Activated naive CD4-positive, alpha-beta T cell treated with anti-CD3 and anti-CD28 coated beads, Interleukin-2, amount 50 U/mL, for 16 hours (primary cell): ENCODE measurements around the gene CCL11.
"Not testable (repeated sequence)": the region's sequence is repeated elsewhere in the genome, so short reads cannot be mapped to it uniquely, and the experiment has no call there.

Experiments
- DNase-seq: peaks from one replicate; pipeline ENCODE4 v3.0.0-alpha.2; 2020

Gene CCL11

GRCh38 chr17:34312080-34312479, 26.5 kb downstream of the CCL11 start:
- no peak for DNase-seq

DNA sequence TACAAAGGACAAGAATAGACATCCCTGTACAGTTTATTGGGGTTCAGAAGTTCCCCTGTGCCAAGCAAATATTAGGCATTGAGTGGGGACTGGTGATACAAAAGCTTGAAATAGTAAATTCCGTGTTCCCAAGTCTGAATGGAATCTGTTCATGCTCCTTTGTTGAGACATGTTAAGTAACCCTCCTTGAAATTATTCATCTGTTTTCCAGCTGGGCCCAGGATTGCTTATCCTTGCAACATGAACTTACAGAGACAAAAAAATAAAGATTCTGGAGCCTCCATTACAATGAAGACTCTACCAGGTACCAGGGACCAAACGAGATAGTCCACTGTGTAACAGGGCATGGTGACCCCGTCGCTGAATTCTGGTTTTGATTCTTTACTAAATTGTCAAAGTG, 27.6 kb downstream of the CCL11 start:
- no peak for DNase-seq

DNA sequence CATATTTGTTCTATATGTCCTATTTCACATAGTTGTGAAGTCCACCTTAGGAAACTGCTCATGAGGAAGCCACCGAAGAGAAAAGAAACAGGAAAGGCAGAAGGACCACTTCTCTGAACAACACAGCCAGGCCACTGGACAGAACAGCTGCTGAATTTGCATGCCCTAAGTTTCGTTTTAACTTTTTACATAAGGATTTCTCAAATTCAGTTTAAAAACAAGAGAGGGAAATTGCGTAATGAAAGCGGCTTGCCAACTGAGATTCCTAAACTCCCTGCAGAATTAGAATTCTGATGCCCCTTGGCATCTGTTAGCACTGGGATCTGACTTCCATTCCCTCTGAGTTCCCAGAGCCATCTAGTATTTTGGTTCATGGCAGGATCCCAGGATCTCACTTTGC, 28.7 kb downstream of the CCL11 start:
- no peak for DNase-seq

DNA sequence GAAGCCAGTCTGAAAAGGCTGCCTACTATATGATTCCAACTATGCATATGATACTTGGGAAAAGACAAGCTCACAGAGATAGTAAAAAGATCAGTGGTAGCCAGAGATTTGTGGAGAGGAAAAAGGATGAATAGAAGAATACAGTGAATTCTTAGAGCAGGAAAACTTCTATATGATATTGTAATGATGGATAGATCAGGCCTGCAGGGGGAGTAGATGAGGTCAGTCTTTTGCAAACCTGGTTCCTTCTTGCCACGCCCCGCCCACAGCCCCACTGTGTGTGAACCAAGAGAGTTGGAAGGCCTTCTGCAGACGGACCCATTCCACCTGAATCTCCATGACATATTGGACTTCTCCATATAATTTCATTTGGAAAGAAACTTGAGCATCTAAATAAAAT, 32.9 kb downstream of the CCL11 start:
- no peak for DNase-seq

DNA sequence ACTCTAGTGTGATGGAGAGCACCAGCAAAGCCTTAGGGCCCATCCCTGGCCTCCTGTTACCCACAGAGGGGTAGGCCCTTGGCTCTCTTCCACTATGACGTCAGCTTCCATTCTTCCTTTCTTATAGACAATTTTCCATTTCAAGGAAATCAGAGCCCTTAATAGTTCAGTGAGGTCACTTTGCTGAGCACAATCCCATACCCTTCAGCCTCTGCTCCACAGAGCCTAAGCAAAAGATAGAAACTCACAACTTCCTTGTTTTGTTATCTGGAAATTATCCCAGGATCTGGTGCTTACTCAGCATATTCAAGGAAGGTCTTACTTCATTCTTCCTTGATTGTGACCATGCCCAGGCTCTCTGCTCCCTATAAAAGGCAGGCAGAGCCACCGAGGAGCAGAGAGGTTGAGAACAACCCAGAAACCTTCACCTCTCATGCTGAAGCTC, 33.5 kb downstream of the CCL11 start, which contains the start of gene CCL8:
Gene CCL8, plus strand, starts transcription at position 397 of the 445 bp plus-strand sequence. CDS start 67 bp downstream, outside the sequence.
- DNase-seq, result no peak

- no peak for DNase-seq
These were observed 36.4 kb downstream of the CCL11 start for GRCh38 chr17:34321964-34322363.

- DNase-seq, result not testable (repeated sequence)
These were observed 42.0 kb downstream of the CCL11 start for GRCh38 chr17:34327580-34327979.

DNA sequence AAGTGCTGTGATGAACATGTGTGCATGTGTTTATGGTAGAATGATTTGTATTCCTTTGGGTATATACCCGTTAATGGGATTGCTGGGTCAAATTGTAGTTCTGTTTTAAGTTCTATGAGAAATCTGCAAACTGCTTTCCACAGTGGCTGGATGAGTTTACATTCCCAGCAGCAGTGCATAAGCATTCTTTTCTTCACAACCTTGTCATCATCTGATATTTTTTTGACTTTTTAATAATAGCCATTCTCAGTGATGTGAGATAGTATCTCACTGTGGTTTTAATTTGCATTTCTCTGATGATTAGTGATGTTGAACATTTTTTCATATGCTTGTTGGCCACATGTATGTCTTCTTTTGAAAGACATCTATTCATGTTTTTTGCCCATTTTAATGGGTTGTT, 52.2 kb downstream of the CCL11 start:
- no peak for DNase-seq
